GM23338 (cell line): ENCODE data around the gene EFHB. TPM values are rescaled to one million over a fixed set of nuclear protein-coding genes. Genes with fewer than 3 reads are reported as not detected.
A peak's percentile ranks its signal among the peaks of the same experiment; 100 is the strongest.

ENCODE experiments used
- ATAC-seq: fragments of 200-7000 bp; cut with Tn5 transposase; 3 replicates; pipeline ENCODE4 v1.9.1; 2020
- DNase-seq: peaks from one replicate; pipeline ENCODE4 v3.0.0-alpha.2; 2015; ENCODE audit warnings: low spot score
- H2AFZ ChIP-seq: fragments of 200-600 bp; sonication (generic); 2 replicates; pipeline ENCODE4 v1.8.0; 2016; ENCODE audit warnings: antibody characterized with exemption, mild to moderate bottlenecking, moderate library complexity
- H3F3A ChIP-seq: fragments of 200-600 bp; sonication (generic); replicated peaks from 2 replicates; pipeline ENCODE4 v1.8.0; 2017; ENCODE audit warnings: antibody characterized with exemption, mixed run types, low read depth
- H3K27ac ChIP-seq: fragments of 200-600 bp; sonication (generic); 2 replicates; pipeline ENCODE4 v1.6.1; 2016; ENCODE audit warnings: low read depth
- H3K27me3 ChIP-seq: fragments of 200-600 bp; sonication (generic); 2 replicates; pipeline ENCODE4 v1.8.0; 2016; ENCODE audit warnings: mild to moderate bottlenecking, mixed run types, moderate library complexity; ENCODE audit not compliant: insufficient read depth
- H3K36me3 ChIP-seq: fragments of 200-600 bp; sonication (generic); 2 replicates; pipeline ENCODE4 v1.8.0; 2016; ENCODE audit warnings: mild to moderate bottlenecking; ENCODE audit not compliant: insufficient read depth
- H3K4me1 ChIP-seq: fragments of 200-600 bp; sonication (generic); 2 replicates; pipeline ENCODE4 v1.8.0; 2016; ENCODE audit warnings: mild to moderate bottlenecking, moderate library complexity; ENCODE audit not compliant: insufficient read depth
- H3K4me2 ChIP-seq: fragments of 200-600 bp; sonication (generic); 2 replicates; pipeline ENCODE4 v1.7.1; 2017; ENCODE audit warnings: mixed run types
- H3K4me3 ChIP-seq: fragments of 200-600 bp; sonication (generic); 2 replicates; pipeline ENCODE4 v1.6.1; 2016; ENCODE audit warnings: mixed run types
- H3K79me2 ChIP-seq: fragments of 200-600 bp; sonication (generic); replicated peaks from 2 replicates; pipeline ENCODE4 v1.8.0; 2017; ENCODE audit warnings: mild to moderate bottlenecking; ENCODE audit not compliant: insufficient read depth
- H3K9me2 ChIP-seq: fragments of 200-600 bp; sonication (generic); 2 replicates; pipeline ENCODE4 v1.8.0; 2017; ENCODE audit not compliant: insufficient read depth
- H4K20me1 ChIP-seq: fragments of 200-600 bp; sonication (generic); replicated peaks from 2 replicates; pipeline ENCODE4 v1.8.0; 2017; ENCODE audit warnings: mild to moderate bottlenecking; ENCODE audit not compliant: insufficient read depth
- H3K27ac Mint-ChIP-seq: 2 replicates; pipeline ENCODE4 v1.8.0; 2020; ENCODE audit warnings: inconsistent platforms, mild to moderate bottlenecking, moderate library complexity, mixed read lengths
- H3K27me3 Mint-ChIP-seq: 3 replicates; pipeline ENCODE4 v1.8.0; 2022; ENCODE audit warnings: low read depth, mild to moderate bottlenecking, moderate library complexity, mixed read lengths, inconsistent platforms; ENCODE audit not compliant: insufficient read depth, poor library complexity
- H3K36me3 Mint-ChIP-seq: 3 replicates; pipeline ENCODE4 v1.8.0; 2021; ENCODE audit warnings: low read depth, mild to moderate bottlenecking, inconsistent platforms, moderate library complexity, mixed read lengths
- H3K4me1 Mint-ChIP-seq: 3 replicates; pipeline ENCODE4 v1.8.0; 2020; ENCODE audit warnings: mild to moderate bottlenecking, inconsistent platforms, mixed read lengths
- H3K4me3 Mint-ChIP-seq: 3 replicates; pipeline ENCODE4 v1.8.0; 2021; ENCODE audit warnings: moderate library complexity, mild to moderate bottlenecking, inconsistent platforms, mixed read lengths
- H3K9me3 Mint-ChIP-seq: 3 replicates; pipeline ENCODE4 v1.8.0; 2020; ENCODE audit warnings: moderate library complexity, mild to moderate bottlenecking, inconsistent platforms, mixed read lengths
- CREB1 ChIP-seq: fragments of 250-450 bp; sonication (Bioruptor Pico); IDR thresholded peaks from 2 replicates; pipeline ENCODE4 v1.5.0; 2020; ENCODE audit warnings: low read depth, mild to moderate bottlenecking, moderate library complexity
- CTCF ChIP-seq, 2 experiments: fragments of 200-600 bp in 1 of 2; sonication (generic) in 1 of 2; conservative IDR thresholded peaks; 2 replicates each; pipeline versions ENCODE4 v1.5.1 to v1.6.1; 2016 to 2017; ENCODE audit warnings: antibody characterized with exemption in 2 of 2, low read depth in 2 of 2, mild to moderate bottlenecking in 2 of 2, moderate library complexity in 1 of 2
- ETS1 ChIP-seq: IDR thresholded peaks from 2 replicates; pipeline ENCODE4 v1.6.1; 2016; ENCODE audit warnings: antibody characterized with exemption
- EZH2phosphoT487 ChIP-seq: fragments of 200-600 bp; sonication (generic); IDR thresholded peaks from one replicate; pipeline ENCODE4 v1.8.1; 2018; ENCODE audit warnings: antibody characterized with exemption; ENCODE audit not compliant: unreplicated experiment
- JUNB ChIP-seq: IDR thresholded peaks from one replicate; pipeline ENCODE4 v1.6.1; 2016; ENCODE audit warnings: antibody characterized with exemption; ENCODE audit not compliant: unreplicated experiment
- REST ChIP-seq: IDR thresholded peaks from one replicate; pipeline ENCODE4 v1.6.1; 2018; ENCODE audit warnings: antibody characterized with exemption; ENCODE audit not compliant: unreplicated experiment
- polyA plus RNA-seq: library from polyadenylated mRNA; unstranded; fragments of >200 nt; fragmentation: Nextera tagmentation; extraction: Ambion mirVana; gene quantifications from 2 replicates; pipeline ENCODE4 v1.2.1, GENCODE V29; 2016
- total RNA-seq: library from RNA; depleted of rRNA; stranded (reverse); fragments of >200 nt; shearing (Covaris generic); gene quantifications from 2 replicates; pipeline ENCODE4 v1.2.3, GENCODE V29; 2014

Gene EFHB
- total and polyA plus RNA-seq, 2 experiments from 2014 or later: 0.35 to 0.68 TPM

- H3K27ac ChIP-seq: no peak overlapping the region
- no peak overlapping the region for H2AFZ ChIP-seq
These were observed 3.7 kb upstream of the EFHB start for GRCh38 chr3:19937459-19938294.

More at GRCh38 chr3:19937459-19938294, 3.7 kb upstream of the EFHB start:
- Histone ChIP-seq H3K4me2 (no peak overlapping the region), H3F3A (no peaks in the 10 kb centered on the region), H4K20me1 (no peaks in the 10 kb centered on the region), H3K79me2 (no peaks in the 10 kb centered on the region), H3K36me3 (no peaks in the 10 kb centered on the region), H3K27me3 (no peaks in the 10 kb centered on the region), H3K9me2 (0 out of 2 replicates have a peak, but pooled peaks cover 3% of the 10 kb centered on the region), H3K4me1 (peaks cover 6% of the 10 kb centered on the region), H3K4me3 (no peak overlapping the region)
- Mint-ChIP-seq H3K27ac (no peak overlapping the region), H3K9me3 (peaks cover 7% of the 10 kb centered on the region; the same call in 2 of the 3 replicates), H3K4me1 (peaks cover 11% of the 10 kb centered on the region), H3K27me3 (peaks cover 4% of the 10 kb centered on the region), H3K4me3 (no peak overlapping the region), H3K36me3 (peaks cover 4% of the 10 kb centered on the region)
- peak; percentile 18 for DNase-seq
- no peak for ATAC-seq
- TF ChIP-seq CREB1 (CRISPR knock-in tag) (no peak), REST (no peak), EZH2phosphoT487 (no peak), ETS1 (no peak), JUNB (no peak), CTCF (conservative IDR thresholded peaks at IDR 0.05; ENCODE audit: low read depth in 2 of 2) (no peak)
